IPS DF 4.7 (cell line): ENCODE data around the gene MMGT1.

Experiments used
- DNase-seq: peaks from one replicate; pipeline ENCODE4 v3.0.0-alpha.2; 2013; ENCODE audit warnings: low spot score; ENCODE audit errors: extremely low read depth

The MMGT1 gene

DNA sequence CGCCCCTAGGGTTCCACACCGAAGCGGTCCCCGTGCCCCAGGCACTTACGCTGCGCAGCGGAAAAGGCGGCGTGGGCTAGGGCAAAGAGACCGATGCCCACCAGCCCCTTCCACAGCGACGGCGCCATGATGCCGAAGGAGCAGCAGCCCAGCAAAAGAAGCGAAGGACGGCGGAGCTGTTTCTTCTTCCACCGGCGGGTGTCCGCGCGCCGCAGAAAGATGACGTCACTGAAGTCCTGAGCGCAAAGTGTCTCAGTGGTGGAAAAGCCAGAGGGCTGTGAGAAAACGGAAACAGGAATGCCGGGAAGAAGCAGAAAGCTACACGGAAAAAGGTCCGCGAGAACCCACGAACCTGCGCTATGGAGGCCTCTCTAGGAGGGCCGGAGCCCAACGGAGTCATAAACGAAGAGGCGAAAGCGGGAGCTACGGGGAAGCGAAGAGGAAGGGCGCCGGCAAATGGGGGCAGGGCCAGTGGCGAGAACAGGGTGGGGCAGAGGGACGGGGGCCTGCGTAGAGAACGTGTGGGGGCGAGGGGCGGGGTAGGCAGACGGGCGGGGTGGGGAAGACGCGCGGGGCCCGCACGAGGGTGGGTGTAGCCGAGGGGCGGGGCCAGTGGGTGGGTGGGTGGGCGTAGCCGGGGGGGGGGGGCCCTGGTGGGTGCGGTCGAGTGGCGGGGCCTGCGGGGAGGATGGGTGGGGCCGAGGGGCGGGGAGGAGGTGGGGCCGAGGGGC, at the start of gene MMGT1:
Gene MMGT1, minus strand, starts transcription at position 441 of the 731 bp plus-strand sequence. Its CDS starts 313 bp downstream, at position 128.
- peak; percentile 28 for DNase-seq

DNA sequence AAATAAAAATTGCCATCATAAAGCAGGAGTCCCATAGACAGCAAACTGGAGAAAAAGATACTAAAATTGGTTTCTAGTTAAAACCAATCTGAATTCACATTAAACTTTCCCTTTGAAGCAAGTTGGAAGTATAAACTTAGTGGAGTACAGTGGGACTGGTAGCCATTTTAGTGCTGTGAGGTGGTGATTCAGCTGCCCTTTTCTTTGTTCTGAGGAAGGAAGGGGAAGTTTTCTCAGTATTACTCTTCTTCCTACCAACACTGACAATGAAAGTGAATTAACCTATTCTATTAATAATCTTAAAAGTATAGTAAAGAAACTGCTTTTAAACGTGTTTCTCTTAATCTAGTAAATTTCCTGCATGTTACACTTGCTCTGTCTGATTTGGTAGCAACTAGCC, 48.1 kb upstream of the MMGT1 start:
- DNase-seq, result no peak

DNA sequence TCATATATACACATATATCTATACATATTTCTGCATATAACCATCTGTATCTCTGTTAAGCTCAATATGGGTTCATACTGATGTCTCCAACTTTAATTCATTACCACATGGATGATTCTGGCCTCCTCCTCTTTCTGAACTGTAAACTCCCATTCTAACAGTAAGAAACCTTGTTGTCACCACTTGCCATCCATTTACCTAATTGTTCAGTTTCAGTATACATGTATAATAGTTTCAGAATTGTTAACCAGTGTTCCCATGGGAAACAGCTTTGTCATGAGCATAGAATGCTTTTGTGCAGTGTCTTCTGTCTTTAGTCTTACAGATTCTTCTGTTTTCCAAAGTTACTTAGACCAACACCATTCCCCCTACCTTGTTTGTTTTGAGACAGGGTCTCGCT, 47.4 kb upstream of the MMGT1 start:
- DNase-seq, result no peak

DNA sequence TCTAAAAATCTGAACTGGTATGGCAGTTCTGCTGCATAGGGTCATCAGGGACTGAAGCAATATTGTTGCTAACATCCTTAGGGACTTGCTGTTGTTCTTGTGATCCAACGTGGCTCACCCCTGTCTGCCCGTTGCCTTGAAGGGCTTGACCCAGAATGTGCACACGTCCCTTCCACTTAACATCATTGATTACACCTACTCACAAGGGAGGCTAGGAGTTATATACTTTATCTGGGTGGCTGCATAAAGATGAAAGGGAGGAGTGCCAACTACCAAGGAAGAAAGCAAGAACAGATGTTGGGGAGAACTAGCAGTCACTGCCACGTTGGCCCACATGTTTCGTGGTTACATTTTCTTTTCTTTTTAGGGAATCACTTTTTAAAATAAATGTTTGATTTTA, 45.4 kb upstream of the MMGT1 start:
- DNase-seq, result no peak

DNA sequence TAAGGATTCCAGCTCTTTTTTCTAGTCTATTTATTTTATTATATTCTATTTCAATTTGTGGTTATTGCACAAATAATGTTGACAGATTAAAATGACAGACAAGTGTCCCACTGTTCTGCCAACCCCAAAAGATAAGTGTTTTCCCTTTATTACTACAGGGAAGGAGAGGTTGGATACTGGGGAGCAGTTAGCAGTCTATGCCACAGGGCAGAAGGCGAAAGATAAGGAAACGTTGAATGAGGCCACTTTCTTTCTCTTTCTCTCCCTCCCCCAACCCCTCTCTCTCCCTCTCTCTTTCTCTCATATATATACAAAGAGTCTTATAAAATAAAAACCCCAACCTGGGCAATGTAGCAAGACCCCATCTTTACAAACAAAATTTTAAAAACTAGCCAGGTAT, 43.1 kb upstream of the MMGT1 start:
- DNase-seq, result no peak

DNA sequence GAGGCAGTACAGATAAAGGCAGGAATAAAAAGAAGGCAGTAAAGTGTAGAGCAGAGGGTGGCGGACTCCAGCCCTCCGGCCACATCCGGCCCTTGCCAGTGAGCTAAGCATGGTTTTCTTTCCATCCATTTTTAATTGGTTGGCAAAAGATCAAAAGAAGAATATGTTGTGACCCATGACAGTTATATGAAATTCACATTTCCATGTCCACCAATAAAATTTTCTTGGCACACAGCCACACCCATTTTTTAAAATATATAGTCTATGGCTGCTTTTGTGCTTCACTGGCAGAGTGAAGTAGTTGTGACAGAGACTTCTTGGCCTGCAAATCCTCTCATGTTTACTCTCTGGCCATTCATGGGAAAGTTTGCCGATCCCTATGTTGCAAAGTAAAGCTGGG, 41.2 kb upstream of the MMGT1 start:
- DNase-seq, result no peak

DNA sequence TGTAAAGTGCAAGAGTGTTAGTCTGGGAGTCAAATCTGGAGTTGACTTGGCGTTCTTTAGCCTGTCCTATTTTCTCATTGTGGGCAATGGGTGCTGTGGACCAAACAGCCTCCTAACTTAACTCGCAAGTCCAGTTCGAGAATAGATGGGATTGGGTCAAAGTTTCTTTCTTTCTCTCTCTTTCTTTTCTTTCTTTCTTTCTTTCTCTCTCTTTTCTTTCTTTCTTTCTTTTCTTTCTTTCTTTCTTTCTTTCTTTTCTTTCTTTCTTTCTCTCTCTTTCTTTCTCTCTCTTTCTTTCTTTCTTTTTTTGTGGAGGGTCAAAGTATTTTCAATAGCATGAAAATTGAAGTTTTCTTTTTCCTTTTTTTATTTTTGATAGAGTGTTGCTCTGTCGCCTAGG, 14.5 kb upstream of the MMGT1 start:
- DNase-seq, result no peak

DNA sequence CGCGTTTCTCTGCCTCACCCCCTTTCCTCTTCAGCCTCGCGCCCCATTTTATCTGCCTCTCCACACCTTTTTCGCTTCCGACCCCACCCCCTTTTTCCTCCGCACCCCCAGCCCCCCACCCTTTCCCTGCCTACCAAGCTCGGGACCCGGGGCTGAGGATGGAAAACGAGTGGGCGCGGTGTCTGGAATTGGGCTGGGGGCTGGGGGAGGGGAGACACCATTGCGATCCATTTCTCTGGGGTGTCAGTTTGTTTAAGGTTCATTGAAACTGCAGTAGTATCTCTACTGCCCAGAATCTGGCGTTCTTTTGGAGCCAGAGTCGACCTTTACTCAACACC, 12.2 kb upstream of the MMGT1 start:
- DNase-seq, result no peak

DNA sequence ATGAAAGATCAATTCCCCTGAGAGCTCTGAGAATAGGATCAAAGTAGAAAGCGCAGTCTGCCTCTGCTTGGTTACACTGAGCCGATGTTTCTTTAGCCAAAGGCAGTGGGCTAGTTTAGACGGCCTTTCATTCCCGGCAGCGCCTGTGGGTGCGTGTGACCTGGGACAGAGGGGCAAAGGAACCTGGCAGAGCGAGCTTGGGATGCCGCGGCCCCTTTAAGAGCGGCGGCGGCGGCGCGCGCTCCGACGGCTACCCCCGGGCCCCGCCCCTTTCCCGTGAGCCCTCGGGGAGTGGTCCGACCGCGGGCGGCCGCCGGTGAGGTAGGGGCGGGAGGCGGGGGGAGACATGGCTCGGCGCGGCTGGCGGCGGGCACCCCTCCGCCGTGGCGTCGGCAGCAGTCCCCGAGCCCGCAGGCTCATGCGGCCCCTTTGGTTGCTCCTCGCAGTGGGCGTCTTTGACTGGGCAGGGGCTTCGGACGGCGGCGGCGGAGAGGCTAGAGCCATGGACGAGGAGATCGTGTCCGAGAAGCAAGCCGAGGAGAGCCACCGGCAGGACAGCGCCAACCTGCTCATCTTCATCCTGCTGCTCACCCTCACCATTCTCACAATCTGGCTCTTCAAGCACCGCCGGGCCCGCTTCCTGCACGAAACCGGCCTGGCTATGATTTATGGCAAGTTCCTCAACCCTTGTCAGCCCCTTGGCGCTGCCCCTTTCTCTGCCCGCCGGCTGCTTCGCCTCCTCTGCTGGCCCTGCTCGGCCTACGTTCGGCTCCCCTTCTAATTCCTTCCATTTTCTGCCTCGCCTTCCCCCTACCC, 11.6 kb upstream of the MMGT1 start, which contains the start of gene SLC9A6:
Gene SLC9A6, plus strand, starts transcription at position 279 of the 816 bp plus-strand sequence. Its CDS starts 224 bp downstream, at position 503.
- no peak for DNase-seq

DNA sequence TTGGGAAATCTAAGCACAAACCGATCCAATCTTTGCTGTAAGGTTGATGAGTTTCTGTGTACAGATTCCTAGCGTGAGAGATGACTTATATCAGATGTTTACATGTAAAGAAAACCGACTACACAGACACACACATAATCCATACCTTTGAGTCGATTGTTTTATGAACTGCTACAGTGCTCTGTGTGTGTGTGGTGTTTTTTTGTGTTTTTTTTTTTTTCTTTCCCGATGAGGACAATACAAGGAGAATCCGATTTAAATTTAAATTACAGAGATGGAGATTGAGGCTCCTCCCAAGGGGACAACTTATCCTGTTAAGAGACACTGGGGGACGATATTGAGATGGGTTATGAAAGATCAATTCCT, 11.0 kb upstream of the MMGT1 start:
- no peak for DNase-seq

DNA sequence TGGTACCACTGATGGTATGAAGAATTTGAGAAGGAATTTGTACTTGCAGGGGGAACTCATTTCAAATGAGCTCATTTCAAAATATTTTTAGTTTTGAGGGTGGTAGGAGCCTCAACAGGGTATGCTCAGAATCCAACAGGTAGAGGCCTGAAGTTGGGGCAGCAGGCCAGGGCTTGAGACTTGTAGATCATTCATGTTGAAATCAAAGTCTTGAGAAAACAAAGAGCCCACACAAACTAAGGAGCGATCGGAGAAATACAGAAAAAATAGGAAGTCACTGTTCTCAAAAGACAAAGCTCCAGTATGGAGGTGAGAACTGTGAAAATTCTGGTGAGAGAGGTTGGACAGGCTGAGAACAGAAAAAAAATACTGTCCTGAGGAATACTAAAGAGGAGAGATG, 10.5 kb upstream of the MMGT1 start:
- DNase-seq, result no peak

DNA sequence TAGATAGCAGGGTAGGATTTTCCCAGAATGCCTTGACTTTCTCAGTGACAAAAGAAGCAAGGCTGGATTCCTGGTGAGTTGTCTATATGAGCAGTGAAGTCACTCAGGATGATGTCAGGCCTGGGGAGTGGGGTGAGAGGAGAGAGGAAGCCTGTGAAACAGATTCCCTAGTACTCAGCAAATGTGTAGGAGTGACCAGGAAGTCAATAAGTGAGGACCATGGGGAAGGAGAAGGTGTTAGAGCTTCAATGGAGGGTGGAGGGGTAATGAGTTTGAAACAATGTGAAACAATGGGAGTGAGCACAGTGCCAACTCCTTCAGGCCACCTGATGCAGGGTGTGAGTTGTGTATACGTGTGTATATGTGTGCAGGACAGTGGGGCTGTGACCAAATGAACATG, 9.1 kb upstream of the MMGT1 start:
- DNase-seq, result no peak

DNA sequence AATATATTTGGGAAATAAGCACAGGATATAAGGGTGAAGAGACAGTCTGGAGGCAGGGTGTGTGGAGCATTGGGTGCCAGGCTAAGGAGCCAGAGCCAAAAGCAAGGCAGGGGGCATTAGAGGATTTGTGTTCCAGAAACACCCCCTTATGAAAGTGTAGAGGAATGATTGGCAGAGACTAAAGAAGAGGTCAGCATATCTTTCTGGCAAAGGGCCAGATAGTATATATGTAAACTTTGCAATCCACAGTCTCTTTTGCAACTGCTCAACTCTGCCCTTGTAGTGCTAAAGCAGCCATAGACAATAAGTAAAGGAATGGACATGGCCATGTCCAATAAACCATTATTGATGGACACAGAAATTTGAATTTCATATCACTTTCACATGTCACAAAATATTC, 7.9 kb upstream of the MMGT1 start:
- DNase-seq, result no peak

DNA sequence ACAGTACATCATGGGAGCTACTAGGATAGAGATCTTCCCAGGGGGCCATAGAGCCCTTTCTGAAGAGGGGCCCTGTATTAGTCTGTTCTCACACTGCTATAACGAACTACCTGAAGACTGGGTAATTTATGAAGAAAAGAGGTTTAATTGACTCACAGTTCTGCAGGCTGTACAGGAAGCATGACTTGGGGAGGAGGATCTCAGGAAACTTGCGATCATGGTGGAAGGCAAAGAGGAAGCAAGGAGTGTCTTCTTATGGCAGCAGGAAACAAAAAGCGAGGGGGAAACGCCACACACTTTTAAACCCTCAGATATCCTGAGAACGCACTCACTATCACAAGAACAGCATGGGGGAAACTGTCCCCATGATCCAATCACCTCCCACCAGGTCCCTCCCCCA, 7.2 kb upstream of the MMGT1 start:
- DNase-seq, result no peak

DNA sequence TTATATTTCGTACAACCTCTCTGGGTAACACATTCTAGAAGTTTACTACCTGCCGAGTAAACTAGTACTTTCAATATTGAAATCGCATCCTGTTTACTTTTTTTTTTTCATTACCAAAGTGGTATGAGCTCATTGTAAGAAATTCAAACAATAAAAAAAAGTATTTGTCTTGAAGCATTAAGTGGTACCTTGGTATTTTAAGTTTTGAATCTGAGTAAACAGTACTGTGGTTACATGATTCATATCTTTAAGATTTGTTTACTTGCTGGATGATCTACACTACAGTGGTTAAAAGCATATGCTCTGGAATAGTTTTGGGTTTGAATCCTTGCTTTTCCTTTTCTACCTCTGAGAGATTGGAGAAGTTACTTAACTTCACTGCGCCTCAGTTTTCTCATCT, 3.8 kb upstream of the MMGT1 start:
- DNase-seq, result no peak

DNA sequence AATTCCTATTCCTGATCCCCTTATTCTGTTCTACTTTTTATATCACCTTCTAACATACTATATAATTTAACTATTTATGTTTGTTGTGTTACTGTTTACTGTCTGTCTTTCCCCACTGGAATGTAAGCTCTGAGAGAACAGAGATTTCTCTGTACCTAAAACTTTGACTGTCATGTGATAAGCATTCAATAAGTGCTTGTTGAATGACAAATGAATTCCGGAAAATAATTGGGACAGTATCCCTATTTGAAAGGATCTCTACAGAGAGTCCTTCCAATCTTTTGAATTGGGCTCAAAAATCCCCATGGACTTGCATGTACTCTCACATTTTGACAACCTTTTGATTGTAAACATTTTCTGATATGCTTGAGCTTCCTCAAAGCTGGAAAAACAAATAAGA, 1.6 kb upstream of the MMGT1 start:
- DNase-seq, result no peak

DNA sequence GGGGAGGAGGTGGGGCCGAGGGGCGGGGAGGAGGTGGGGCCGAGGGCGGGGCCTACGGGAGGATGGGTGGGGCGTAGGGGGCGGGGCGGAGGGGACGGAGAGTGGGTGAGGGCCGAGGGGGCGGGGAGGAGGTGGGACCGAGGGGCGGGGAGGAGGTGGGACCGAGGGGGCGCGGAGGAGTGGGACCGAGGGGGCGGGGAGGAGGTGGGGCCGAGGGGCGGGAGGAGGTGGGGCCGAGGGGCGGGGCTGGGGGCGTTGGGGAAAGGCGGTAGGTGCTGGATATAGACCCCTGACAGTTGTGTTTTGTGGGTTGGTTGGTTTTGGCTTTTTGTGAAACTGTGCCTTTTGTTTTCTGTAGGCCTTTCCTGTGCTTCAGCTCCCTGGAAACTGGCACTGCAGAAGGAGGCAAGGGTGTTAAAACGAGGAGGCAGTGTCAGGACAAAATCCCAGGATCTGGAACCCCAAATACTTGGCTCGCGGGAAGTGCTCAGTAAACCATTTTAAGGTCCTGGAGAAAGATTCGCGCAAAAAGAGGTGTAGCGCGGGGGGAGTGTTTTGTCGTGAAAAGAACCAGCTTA, 580 bp upstream of the MMGT1 start:
- DNase-seq, result no peak

DNA sequence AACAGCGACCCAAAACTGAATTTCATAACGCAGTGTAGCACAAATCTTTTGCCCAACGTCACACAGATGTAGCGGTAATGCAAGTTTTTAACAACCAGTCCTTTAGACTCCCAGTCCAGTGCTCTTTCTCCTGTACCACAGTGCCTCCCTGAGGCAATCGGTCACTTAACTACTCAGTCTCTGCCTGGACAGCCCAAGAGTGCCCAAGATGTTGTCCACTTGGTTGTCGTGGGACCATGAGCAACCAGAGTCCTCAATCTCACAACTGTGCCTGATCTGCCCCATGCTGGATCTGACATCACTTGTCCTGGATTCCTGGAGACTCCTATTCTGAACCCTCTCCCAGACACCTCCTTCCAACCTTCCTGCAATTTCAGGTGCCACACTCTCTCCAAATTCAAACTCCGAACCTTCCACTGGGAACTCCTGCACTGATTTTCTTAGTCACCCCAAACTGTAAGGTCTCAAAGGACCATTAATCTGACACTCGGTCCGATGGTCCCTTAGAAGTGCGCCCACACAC, 702 bp downstream of the MMGT1 start:
- no peak for DNase-seq

DNA sequence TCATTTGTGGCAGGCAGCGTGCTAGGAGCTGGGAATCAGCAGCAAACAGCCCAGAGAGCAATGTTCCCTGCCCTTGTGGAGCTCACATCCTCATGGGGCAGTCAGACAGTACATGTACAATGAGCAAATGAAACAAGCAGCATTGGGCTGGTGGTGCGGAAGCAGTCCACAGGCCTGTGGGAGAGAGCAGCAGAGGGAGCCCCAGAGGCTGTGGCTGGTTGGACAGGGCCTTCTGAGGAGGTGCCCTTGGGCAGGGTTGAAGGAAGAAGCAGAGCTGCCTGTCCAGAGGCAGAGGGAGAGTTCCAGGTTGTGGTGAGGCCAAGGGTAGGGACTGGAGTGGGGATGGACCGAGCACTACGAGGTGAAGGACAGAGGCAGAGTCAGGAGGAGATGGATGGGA, 22.5 kb downstream of the MMGT1 start:
- DNase-seq, result no peak

DNA sequence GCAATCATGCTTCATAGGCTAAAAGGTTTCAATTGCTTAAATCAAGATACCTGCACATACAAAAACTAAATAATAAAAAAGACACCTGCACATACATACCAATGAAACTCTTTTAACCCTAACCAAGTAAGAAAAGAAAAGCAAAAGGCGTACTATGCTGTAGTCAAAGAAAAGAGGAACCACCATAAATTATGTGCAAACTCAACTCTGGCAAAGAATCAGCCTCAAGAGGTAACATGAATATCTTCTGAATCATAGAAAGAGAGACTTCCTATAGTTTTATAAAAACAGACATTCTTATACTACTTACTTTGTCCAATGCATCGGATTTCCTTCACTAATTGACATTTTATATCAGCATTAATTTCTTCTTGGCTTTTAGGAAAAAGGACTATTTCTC, 29.3 kb downstream of the MMGT1 start:
- no peak for DNase-seq

DNA sequence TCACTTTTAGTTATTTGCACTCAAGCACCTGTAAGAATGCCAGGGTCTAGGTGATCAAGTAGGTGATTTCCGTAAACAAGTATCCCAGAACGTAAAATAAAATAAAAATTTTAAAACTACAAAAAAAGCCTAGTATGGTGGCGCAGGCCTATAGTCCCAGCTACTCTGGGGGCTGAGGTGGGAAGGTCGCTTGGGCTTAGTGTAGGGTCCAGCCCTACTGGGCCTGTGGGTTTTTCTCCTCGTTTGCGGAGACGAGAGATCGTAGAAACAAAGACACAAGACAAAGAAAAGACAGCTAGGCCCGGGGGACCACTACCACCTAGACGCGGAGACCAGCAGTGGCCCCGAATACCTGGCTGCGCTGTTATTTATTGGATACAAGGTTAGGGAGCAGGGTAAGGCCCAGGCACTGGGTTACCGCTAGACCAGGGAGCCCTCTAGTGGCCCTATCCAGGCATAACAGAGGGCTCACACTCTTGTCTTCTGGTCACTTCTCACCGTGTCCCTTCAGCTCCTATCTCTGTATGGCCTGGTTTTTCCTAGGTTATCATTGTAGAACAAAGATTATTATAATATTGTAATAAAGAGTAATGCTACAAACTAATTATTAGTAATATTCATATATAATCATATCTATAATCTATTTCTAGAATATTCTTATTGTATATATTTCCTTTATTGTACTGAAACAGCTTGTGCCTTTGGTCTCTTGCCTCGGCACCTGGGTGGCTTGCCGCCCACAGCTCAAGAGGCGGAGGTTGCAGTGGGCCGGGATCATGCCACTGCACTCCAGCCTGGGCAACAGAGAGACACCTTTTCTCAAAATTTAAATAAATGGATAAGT, 41.9 kb downstream of the MMGT1 start:
- no peak for DNase-seq

DNA sequence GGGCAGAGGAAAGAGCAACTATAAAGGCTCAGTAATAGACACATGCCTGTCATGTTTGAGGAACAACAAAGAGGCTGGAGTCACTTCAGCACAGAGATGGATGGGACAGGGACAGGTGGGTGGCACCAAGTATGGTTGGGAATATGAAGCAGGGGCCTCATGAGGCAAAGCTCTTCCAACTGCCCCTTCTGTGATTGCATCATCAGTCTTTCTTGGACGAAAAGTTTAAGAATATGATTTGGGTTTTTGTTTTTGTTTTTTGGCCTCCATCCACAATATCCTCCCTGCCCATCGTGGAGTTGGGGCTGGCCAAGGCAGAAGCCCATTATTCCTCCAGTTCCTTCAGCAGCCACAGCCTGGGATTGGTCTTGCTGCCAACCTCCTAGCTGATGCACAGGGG, 45.9 kb downstream of the MMGT1 start:
- DNase-seq, result no peak
